ENCODE results near the gene RPS8. TPM values are rescaled to one million over a fixed set of nuclear protein-coding genes. Genes with fewer than 3 reads are reported as not detected.
A peak's percentile ranks its signal among the peaks of the same experiment; 100 is the strongest.
"Not testable (repeated sequence)": the region's sequence is repeated elsewhere in the genome, so short reads cannot be mapped to it uniquely, and the experiment has no call there.

RPS8 gene
- total and polyA plus RNA-seq, 2 experiments from 2014 or later: 503 to 2,179 TPM

DNA sequence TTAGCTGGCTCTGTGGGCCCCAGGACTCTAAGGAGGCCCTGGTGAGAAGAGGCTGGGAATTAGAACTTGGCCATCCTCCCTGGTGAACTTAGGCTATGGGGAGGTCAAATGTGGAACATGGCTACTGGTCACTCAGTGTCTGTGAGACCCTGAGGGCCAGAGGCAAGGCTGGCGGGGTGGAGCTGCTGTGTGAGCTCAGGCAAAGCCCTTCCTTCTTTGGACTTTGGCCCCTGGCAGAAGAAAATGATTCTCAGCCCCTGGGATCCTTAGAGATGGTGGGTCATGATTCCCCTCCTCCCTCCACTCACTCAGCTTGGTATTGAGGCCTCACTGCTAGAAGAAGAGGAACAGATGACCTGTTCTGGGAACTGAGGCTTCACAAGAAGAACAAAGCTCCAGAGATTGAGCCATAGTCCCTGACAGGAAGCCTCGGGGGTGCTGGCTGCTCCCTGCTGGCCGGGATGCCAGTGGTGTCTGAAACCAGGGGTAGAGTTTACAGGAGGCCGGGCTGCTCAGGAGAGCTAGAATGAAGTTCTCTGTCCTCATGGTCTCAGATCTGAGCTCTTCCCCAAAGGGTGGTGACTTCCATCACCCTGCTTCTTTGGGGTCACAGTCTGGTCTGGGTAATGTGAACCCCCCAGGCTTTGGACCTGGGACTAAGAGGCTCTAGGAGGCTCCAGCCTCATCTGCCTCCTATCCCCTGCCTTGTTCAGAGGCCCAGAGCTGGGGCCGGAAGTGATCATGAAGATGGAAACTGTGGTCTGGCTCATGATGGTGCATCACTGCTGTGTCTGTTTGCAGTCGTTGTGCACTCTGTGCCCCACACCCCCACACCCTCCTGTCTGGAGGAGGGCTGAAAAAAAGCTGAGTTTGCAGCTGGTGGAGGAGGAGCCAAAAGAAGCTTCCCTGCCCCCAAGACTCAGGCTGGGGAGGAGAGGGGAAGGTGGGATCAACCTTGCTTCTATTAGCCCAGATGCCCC lies 33.9 kb downstream of the RPS8 start:
- no peaks in the 10 kb centered on the region for H4K20me1 ChIP-seq (ENCODE audit: insufficient read depth, poor library complexity, severe bottlenecking)
- H3K79me2 ChIP-seq: peaks cover 17% of the 10 kb centered on the region
- peak overlapping the region; percentile 100 for H3K27ac ChIP-seq
- no peaks in the 10 kb centered on the region for H3K9me2 ChIP-seq (replicated peaks; ENCODE audit: insufficient read depth)
- DNase-seq (ENCODE audit: low spot score): peak; percentile 79
- H3K4me2 ChIP-seq: peak overlapping the region; percentile 75
- no peaks in the 10 kb centered on the region for H3K36me3 ChIP-seq (replicated peaks; ENCODE audit: insufficient read depth, low read depth)
- WGBS (ENCODE audit: low lambda C conversion rate, missing lambda C conversion rate): 36% methylated on average over 6 of the region's 6 CpGs
- H3K27me3 ChIP-seq: no peaks in the 10 kb centered on the region
- no peaks in the 10 kb centered on the region for H3K9me3 ChIP-seq (ENCODE audit: low read depth)
- H3K4me1 ChIP-seq (ENCODE audit: insufficient read depth): peaks cover 53% of the 10 kb centered on the region
- no peak overlapping the region for H3K4me3 ChIP-seq
- no peak overlapping the region for H2AFZ ChIP-seq
- TF ChIP-seq EZH2 (IDR thresholded peaks at IDR 0.05; ENCODE audit: borderline replicate concordance): no peak
- TF ChIP-seq, protein P1, sequence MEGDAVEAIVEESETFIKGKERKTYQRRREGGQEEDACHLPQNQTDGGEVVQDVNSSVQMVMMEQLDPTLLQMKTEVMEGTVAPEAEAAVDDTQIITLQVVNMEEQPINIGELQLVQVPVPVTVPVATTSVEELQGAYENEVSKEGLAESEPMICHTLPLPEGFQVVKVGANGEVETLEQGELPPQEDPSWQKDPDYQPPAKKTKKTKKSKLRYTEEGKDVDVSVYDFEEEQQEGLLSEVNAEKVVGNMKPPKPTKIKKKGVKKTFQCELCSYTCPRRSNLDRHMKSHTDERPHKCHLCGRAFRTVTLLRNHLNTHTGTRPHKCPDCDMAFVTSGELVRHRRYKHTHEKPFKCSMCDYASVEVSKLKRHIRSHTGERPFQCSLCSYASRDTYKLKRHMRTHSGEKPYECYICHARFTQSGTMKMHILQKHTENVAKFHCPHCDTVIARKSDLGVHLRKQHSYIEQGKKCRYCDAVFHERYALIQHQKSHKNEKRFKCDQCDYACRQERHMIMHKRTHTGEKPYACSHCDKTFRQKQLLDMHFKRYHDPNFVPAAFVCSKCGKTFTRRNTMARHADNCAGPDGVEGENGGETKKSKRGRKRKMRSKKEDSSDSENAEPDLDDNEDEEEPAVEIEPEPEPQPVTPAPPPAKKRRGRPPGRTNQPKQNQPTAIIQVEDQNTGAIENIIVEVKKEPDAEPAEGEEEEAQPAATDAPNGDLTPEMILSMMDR (IDR thresholded peaks at IDR 0.05; ENCODE audit: poor library complexity): no peak

DNA sequence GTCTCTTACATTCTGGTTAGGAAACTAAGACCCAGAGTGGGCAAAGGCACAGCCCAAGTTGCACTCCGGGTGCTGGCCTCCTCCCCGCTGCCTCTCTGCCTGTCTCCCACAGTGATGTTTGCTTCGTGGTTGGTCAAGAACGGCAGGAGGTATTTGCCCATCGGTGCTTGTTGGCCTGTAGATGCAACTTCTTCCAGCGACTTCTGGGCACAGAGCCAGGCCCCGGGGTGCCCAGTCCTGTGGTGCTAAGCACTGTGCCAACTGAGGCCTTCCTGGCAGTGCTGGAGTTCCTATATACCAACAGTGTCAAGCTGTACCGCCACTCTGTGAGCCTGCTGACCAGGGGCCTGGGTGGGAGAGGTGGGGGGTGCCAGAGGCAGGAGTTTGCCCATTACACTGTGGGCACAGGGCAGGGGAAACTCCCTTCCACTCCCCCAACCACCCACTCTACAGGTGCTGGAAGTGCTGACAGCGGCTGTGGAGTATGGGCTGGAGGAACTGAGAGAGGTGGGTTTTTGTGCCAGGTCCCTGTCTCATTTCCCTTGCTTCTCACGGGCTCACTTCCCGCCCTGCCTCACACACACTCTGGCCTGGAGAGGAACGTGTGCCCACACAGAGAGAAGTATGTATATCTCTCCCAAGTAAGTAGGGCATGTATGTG lies 34.9 kb downstream of the RPS8 start:
- TF ChIP-seq EZH2 (IDR thresholded peaks at IDR 0.05; ENCODE audit: borderline replicate concordance) (no peak), EZH2phosphoT487 (IDR thresholded peaks at IDR 0.05; ENCODE audit: low read depth, severe bottlenecking, unreplicated experiment) (no peak)
- TF ChIP-seq, protein P1 (IDR thresholded peaks at IDR 0.05; ENCODE audit: poor library complexity): no peak
- Histone ChIP-seq H3K4me2 (peak overlapping the region; percentile 75), H3K79me2 (peaks cover 17% of the 10 kb centered on the region), H2AFZ (no peak overlapping the region), H3K9me2 (replicated peaks; ENCODE audit: insufficient read depth) (no peaks in the 10 kb centered on the region), H3K4me3 (no peak overlapping the region), H3K9me3 (ENCODE audit: low read depth) (no peaks in the 10 kb centered on the region), H4K20me1 (ENCODE audit: insufficient read depth, poor library complexity, severe bottlenecking) (no peaks in the 10 kb centered on the region), H3K4me1 (ENCODE audit: insufficient read depth) (peaks cover 53% of the 10 kb centered on the region), H3K27ac (peak overlapping the region; percentile 100), H3K27me3 (no peaks in the 10 kb centered on the region), H3K36me3 (replicated peaks; ENCODE audit: insufficient read depth, low read depth) (no peaks in the 10 kb centered on the region)
- 84% methylated on average over 12 of the region's 12 CpGs for WGBS (ENCODE audit: low lambda C conversion rate, missing lambda C conversion rate)
- DNase-seq (ENCODE audit: low spot score): peak; percentile 16

DNA sequence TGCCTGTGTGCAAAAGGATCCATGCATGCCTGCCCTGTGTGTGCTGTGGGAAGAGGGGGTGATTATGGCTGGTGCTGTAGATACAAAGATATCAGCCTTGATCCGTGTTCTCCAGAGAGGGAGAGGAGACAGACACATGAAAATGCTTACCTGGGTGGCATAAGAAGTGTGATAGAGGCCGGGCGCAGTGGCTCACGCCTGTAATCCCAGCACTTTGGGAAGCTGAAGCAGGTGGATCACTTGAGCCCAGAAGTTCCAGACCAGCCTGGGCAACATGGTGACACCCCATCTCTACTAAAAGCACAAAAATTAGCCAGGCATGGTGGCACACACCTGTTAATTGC lies 35.4 kb downstream of the RPS8 start:
- Histone ChIP-seq H3K4me1 (ENCODE audit: insufficient read depth) (peaks cover 53% of the 10 kb centered on the region), H3K27ac (peak overlapping the region; percentile 100), H3K79me2 (peaks cover 17% of the 10 kb centered on the region), H3K4me2 (peak overlapping the region; percentile 75)
- not testable (repeated sequence) for H2AFZ ChIP-seq; H4K20me1 ChIP-seq (ENCODE audit: insufficient read depth, poor library complexity, severe bottlenecking); H3K27me3 ChIP-seq; DNase-seq (ENCODE audit: low spot score); H3K36me3 ChIP-seq (replicated peaks; ENCODE audit: insufficient read depth, low read depth); H3K9me3 ChIP-seq (ENCODE audit: low read depth); H3K4me3 ChIP-seq; H3K9me2 ChIP-seq (replicated peaks; ENCODE audit: insufficient read depth)
- 98% methylated on average over 4 of the region's 4 CpGs for WGBS (ENCODE audit: low lambda C conversion rate, missing lambda C conversion rate)

DNA sequence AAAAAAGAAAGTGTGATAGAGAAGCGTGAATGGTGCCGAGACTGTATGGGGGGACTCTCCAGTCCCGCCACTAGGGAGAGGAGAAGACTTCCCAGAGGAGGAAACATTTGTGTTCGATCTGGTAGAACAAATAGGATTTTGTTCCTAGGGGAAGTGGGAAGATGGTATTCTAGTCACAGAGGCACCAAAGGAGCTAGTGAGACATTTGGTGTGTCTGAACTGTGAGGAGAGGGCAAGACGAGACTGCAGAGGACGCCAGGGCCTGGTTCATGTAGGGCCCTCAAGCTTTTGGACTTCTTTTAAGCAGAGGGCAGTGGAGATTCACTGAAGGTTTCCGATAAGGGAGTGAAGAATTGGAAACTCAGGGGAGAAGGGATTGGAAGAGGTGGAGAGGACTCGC lies 35.9 kb downstream of the RPS8 start:
- Histone ChIP-seq H3K4me1 (ENCODE audit: insufficient read depth) (peaks cover 53% of the 10 kb centered on the region), H3K27ac (peak overlapping the region; percentile 75), H3K9me2 (replicated peaks; ENCODE audit: insufficient read depth) (no peaks in the 10 kb centered on the region), H3K27me3 (no peaks in the 10 kb centered on the region), H2AFZ (no peak overlapping the region), H3K9me3 (ENCODE audit: low read depth) (no peaks in the 10 kb centered on the region), H3K36me3 (replicated peaks; ENCODE audit: insufficient read depth, low read depth) (no peaks in the 10 kb centered on the region), H4K20me1 (ENCODE audit: insufficient read depth, poor library complexity, severe bottlenecking) (no peaks in the 10 kb centered on the region), H3K4me2 (peak overlapping the region; percentile 5), H3K79me2 (peaks cover 17% of the 10 kb centered on the region), H3K4me3 (no peak overlapping the region)
- TF ChIP-seq EZH2 (IDR thresholded peaks at IDR 0.05; ENCODE audit: borderline replicate concordance): no peak
- TF ChIP-seq, protein P1 (IDR thresholded peaks at IDR 0.05; ENCODE audit: poor library complexity): no peak
- no peak for TF ChIP-seq EZH2phosphoT487 (IDR thresholded peaks at IDR 0.05; ENCODE audit: low read depth, severe bottlenecking, unreplicated experiment)
- peak; percentile 5 for DNase-seq (ENCODE audit: low spot score)
- WGBS (ENCODE audit: low lambda C conversion rate, missing lambda C conversion rate): 90% methylated on average over 8 of the region's 8 CpGs
